Endodermal cell (in vitro differentiated cells): ENCODE data around the gene RUNX2. TPM values are rescaled to one million over a fixed set of nuclear protein-coding genes. Genes with fewer than 3 reads are reported as not detected.

Experiments used
- DNase-seq: peaks from one replicate; pipeline ENCODE4 v3.0.0-alpha.2; 2017
- H3K27ac ChIP-seq: 2 replicates; pipeline ENCODE4 v1.5.1; 2013; ENCODE audit warnings: mild to moderate bottlenecking, low read depth, low read length, moderate library complexity
- H3K27me3 ChIP-seq: 2 replicates; pipeline ENCODE4 v1.6.1; 2013; ENCODE audit warnings: mild to moderate bottlenecking, low read length, moderate library complexity; ENCODE audit not compliant: insufficient read depth, control insufficient read depth, poor library complexity, severe bottlenecking
- H3K36me3 ChIP-seq: 2 replicates; pipeline ENCODE4 v1.7.0; 2013; ENCODE audit warnings: mild to moderate bottlenecking, low read length, moderate library complexity; ENCODE audit not compliant: control insufficient read depth, insufficient read depth
- H3K4me1 ChIP-seq: one replicate; pipeline ENCODE4 v1.7.0; 2013; ENCODE audit warnings: low read length; ENCODE audit not compliant: control insufficient read depth, insufficient read depth
- H3K4me3 ChIP-seq: 2 replicates; pipeline ENCODE4 v1.5.1; 2013; ENCODE audit warnings: mild to moderate bottlenecking, low read length, moderate library complexity
- H3K9ac ChIP-seq: 2 replicates; pipeline ENCODE4 v1.6.1; 2013; ENCODE audit warnings: mild to moderate bottlenecking, low read length, moderate library complexity; ENCODE audit not compliant: poor library complexity, severe bottlenecking; ENCODE audit errors: extremely low read depth
- H3K9me3 ChIP-seq: 2 replicates; pipeline ENCODE4 v1.6.1; 2013; ENCODE audit warnings: mild to moderate bottlenecking, low read length, moderate library complexity; ENCODE audit not compliant: control insufficient read depth
- H3K27ac Mint-ChIP-seq: 2 replicates; pipeline ENCODE4 v1.8.0; 2020; ENCODE audit warnings: mixed read lengths
- H3K27me3 Mint-ChIP-seq: 2 replicates; pipeline ENCODE4 v1.8.0; 2021; ENCODE audit warnings: mild to moderate bottlenecking, mixed read lengths; ENCODE audit not compliant: insufficient read depth
- H3K36me3 Mint-ChIP-seq: 2 replicates; pipeline ENCODE4 v1.8.0; 2020; ENCODE audit warnings: low read depth, mixed read lengths
- H3K4me1 Mint-ChIP-seq: 2 replicates; pipeline ENCODE4 v1.8.0; 2020; ENCODE audit warnings: mixed read lengths
- H3K4me3 Mint-ChIP-seq: 2 replicates; pipeline ENCODE4 v1.8.0; 2020; ENCODE audit warnings: mild to moderate bottlenecking, moderate library complexity, mixed read lengths
- H3K9me3 Mint-ChIP-seq: 2 replicates; pipeline ENCODE4 v1.8.0; 2020; ENCODE audit warnings: mild to moderate bottlenecking, mixed read lengths
- WGBS, 2 experiments: methylation state at CpG; one replicate each; pipeline versions ENCODE4 v1.1.5 to v1.1.7; 2013; ENCODE audit warnings: missing lambda C conversion rate in 2 of 2, mixed read lengths in 1 of 2; ENCODE audit not compliant: insufficient coverage in 1 of 2, insufficient read length in 1 of 2; 5-methylcytosine and 5-hydroxymethylcytosine counted together
- total RNA-seq, 2 donors: library from RNA; stranded (reverse); fragmentation: NEBNext Ultra II Directional in 1 of 2; extraction: Animal tissue kit (Norgen Biotek cat#: 25700) in 1 of 2; gene quantifications; 2 replicates in 1 of 2; 3 replicates in 1 of 2; pipeline ENCODE4 v1.2.1, GENCODE V29; 2021
- TF ChIP-seq, protein P1 (sequence below): fragments of 200-600 bp; sonication (generic); conservative IDR thresholded peaks from 2 replicates; pipeline ENCODE4 v1.5.0; 2021; ENCODE audit warnings: antibody characterized with exemption, mild to moderate bottlenecking

The RUNX2 gene
- total RNA-seq, 2 donors from 2014 or later = 0.18 to 0.26 TPM

- TF ChIP-seq, protein P1, sequence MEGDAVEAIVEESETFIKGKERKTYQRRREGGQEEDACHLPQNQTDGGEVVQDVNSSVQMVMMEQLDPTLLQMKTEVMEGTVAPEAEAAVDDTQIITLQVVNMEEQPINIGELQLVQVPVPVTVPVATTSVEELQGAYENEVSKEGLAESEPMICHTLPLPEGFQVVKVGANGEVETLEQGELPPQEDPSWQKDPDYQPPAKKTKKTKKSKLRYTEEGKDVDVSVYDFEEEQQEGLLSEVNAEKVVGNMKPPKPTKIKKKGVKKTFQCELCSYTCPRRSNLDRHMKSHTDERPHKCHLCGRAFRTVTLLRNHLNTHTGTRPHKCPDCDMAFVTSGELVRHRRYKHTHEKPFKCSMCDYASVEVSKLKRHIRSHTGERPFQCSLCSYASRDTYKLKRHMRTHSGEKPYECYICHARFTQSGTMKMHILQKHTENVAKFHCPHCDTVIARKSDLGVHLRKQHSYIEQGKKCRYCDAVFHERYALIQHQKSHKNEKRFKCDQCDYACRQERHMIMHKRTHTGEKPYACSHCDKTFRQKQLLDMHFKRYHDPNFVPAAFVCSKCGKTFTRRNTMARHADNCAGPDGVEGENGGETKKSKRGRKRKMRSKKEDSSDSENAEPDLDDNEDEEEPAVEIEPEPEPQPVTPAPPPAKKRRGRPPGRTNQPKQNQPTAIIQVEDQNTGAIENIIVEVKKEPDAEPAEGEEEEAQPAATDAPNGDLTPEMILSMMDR = no peak
- Mint-ChIP-seq H3K4me1 (peaks cover 19% of the 10 kb centered on the region), H3K4me3 (no peak overlapping the region), H3K36me3 (no peaks in the 10 kb centered on the region), H3K27me3 (no peaks in the 10 kb centered on the region), H3K9me3 (no peaks in the 10 kb centered on the region), H3K27ac (no peak overlapping the region)
- 98 to 100% methylated on average over 1 of the region's 1 CpG for WGBS, 2 experiments
- H3K27me3 ChIP-seq = no peaks in the 10 kb centered on the region
- no peak overlapping the region for H3K27ac ChIP-seq
- H3K9me3 ChIP-seq = no peaks in the 10 kb centered on the region
- no peak for DNase-seq
- H3K9ac ChIP-seq = no peak overlapping the region
- H3K4me3 ChIP-seq = no peak overlapping the region
- H3K36me3 ChIP-seq = no peaks in the 10 kb centered on the region
- peaks cover 5% of the 10 kb centered on the region for H3K4me1 ChIP-seq
Measured at GRCh38 chr6:45369870-45370269, 41.7 kb downstream of the RUNX2 start.

DNA sequence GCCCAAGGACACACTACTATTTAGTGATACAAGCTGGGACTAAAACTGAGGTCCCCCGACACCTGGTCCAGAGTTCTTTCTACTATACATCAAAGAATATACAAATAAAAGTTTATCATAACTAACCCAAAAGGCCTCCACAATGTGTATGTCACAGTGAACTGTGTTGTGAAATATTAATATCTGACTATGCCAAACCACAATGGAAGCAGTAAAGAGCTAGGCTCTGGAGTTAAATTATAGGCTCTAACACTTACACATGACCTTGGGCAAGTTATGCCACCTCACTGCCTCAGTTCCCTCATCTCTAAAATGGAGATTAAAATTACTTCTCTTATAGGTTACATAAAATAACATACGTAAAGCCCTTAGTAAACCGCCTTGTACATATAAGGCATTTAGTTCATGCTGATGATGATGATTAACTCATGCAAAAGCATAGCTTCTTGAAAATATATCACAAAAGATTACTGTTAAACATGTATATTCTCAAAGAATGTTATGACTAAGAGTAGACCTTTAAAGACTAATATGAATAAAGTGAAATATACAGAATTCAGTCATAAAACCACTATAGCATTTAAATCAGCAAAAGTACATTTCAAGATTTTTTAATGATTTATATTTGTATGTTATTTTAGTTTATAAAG is 43.9 kb downstream of the RUNX2 start:
- H3K36me3 ChIP-seq = no peaks in the 10 kb centered on the region
- no peak overlapping the region for H3K9ac ChIP-seq
- no peak overlapping the region for H3K27ac ChIP-seq
- WGBS, 2 experiments = 91 to 100% methylated on average over 1 to 3 of the region's 3 CpGs
- TF ChIP-seq, protein P1 = no peak
- H3K36me3 Mint-ChIP-seq = no peaks in the 10 kb centered on the region
- H3K4me3 ChIP-seq = no peak overlapping the region
- DNase-seq = no peak
- H3K4me1 Mint-ChIP-seq = peaks cover 24% of the 10 kb centered on the region
- H3K27me3 ChIP-seq = no peaks in the 10 kb centered on the region
- H3K27me3 Mint-ChIP-seq = no peaks in the 10 kb centered on the region
- no peaks in the 10 kb centered on the region for H3K9me3 Mint-ChIP-seq
- peaks cover 5% of the 10 kb centered on the region for H3K4me1 ChIP-seq
- H3K27ac Mint-ChIP-seq = no peak overlapping the region
- no peaks in the 10 kb centered on the region for H3K9me3 ChIP-seq
- H3K4me3 Mint-ChIP-seq = no peak overlapping the region

DNA sequence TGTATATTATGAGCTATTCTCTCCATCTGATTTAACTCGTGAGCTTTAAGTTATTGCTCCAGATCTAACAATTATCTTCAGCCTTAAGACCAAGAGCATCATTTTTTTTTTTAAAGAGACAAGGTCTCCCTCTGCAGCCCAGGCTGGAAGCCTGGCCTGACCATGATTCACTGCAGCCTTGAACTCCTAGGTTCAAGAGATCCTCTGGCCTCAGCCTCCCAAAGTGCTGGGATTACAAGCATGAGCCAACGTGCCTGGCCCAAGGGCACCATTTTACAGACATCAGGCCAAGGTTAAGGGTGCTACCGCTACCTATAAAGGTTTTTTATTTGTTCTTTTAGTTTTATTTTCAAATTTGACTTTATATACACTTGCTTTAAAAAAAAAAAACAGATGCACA is 47.3 kb downstream of the RUNX2 start:
- no peaks in the 10 kb centered on the region for H3K36me3 ChIP-seq
- peaks cover 25% of the 10 kb centered on the region for H3K4me1 Mint-ChIP-seq
- no peaks in the 10 kb centered on the region for H3K27me3 ChIP-seq
- no peaks in the 10 kb centered on the region for H3K27me3 Mint-ChIP-seq
- WGBS, 2 experiments = 94 to 95% methylated on average over 2 to 3 of the region's 3 CpGs
- no peaks in the 10 kb centered on the region for H3K36me3 Mint-ChIP-seq
- H3K4me1 ChIP-seq = peaks cover 5% of the 10 kb centered on the region
- H3K9me3 Mint-ChIP-seq = no peaks in the 10 kb centered on the region
- H3K27ac ChIP-seq = no peak overlapping the region
- H3K9me3 ChIP-seq = no peaks in the 10 kb centered on the region
- H3K4me3 Mint-ChIP-seq = no peak overlapping the region
- TF ChIP-seq, protein P1 = no peak
- no peak overlapping the region for H3K27ac Mint-ChIP-seq
- no peak for DNase-seq
- H3K9ac ChIP-seq = no peak overlapping the region
- no peak overlapping the region for H3K4me3 ChIP-seq
